PC-9 (cell line): ENCODE data around the gene PARN.

Source experiments
- EZH2 ChIP-seq: fragments of 200-600 bp; sonication (generic); IDR thresholded peaks from 2 replicates; pipeline ENCODE4 v1.8.0; 2017; ENCODE audit warnings: antibody characterized with exemption, low read depth
- TF ChIP-seq, protein P1 (sequence below): fragments of 200-600 bp; sonication (generic); conservative IDR thresholded peaks from 2 replicates; pipeline ENCODE4 v1.6.1; 2017; ENCODE audit warnings: mixed run types, antibody characterized with exemption, mild to moderate bottlenecking, moderate library complexity

DNA sequence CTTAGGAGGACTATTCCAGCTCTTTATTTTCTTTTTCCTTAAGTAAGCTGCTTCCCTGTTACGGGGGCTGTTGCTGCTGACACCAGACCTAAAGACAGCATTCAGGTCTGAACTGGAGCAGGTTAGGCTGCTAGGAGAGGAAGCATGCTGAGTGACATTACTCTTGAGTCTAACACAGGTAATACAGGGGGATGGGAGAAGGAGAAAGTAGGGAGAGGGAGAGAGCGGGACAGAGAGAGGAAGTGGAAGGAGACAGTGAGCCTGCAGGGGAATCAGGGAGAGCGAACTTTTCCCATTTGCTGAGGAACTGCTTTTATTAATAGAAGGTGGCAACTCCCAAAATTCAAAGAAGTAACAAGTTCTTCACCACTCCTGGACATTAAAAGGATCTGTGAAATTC, 130.9 kb downstream of the PARN start:
- TF ChIP-seq, protein P1, sequence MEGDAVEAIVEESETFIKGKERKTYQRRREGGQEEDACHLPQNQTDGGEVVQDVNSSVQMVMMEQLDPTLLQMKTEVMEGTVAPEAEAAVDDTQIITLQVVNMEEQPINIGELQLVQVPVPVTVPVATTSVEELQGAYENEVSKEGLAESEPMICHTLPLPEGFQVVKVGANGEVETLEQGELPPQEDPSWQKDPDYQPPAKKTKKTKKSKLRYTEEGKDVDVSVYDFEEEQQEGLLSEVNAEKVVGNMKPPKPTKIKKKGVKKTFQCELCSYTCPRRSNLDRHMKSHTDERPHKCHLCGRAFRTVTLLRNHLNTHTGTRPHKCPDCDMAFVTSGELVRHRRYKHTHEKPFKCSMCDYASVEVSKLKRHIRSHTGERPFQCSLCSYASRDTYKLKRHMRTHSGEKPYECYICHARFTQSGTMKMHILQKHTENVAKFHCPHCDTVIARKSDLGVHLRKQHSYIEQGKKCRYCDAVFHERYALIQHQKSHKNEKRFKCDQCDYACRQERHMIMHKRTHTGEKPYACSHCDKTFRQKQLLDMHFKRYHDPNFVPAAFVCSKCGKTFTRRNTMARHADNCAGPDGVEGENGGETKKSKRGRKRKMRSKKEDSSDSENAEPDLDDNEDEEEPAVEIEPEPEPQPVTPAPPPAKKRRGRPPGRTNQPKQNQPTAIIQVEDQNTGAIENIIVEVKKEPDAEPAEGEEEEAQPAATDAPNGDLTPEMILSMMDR, result no peak
- TF ChIP-seq EZH2, result no peak
